GM23248 (cell line): ENCODE data around the gene AOC2.

Experiments
- EZH2 ChIP-seq: fragments of 200-600 bp; sonication (generic); IDR thresholded peaks from 2 replicates; pipeline ENCODE4 v1.6.1; 2018; ENCODE audit warnings: antibody characterized with exemption, mild to moderate bottlenecking; ENCODE audit not compliant: insufficient read depth, poor library complexity, severe bottlenecking
- EZH2phosphoT487 ChIP-seq: fragments of 200-600 bp; sonication (generic); IDR thresholded peaks from 2 replicates; pipeline ENCODE4 v1.6.1; 2018; ENCODE audit warnings: antibody characterized with exemption, moderate library complexity, mild to moderate bottlenecking, low read depth; ENCODE audit not compliant: insufficient read depth

- TF ChIP-seq EZH2: no peak
- TF ChIP-seq EZH2phosphoT487: no peak
Measured at GRCh38 chr17:42857389-42857788, 13.0 kb downstream of the AOC2 start.
